HG03045 (cell line): ENCODE results near the gene FBXW4.

Experiments
- ATAC-seq: cut with Tn5 transposase; IDR thresholded peaks from one replicate; pipeline ENCODE4 v1.9.1; 2021; ENCODE audit warnings: mild to moderate bottlenecking, moderate library complexity; ENCODE audit not compliant: unreplicated experiment

FBXW4 gene

DNA sequence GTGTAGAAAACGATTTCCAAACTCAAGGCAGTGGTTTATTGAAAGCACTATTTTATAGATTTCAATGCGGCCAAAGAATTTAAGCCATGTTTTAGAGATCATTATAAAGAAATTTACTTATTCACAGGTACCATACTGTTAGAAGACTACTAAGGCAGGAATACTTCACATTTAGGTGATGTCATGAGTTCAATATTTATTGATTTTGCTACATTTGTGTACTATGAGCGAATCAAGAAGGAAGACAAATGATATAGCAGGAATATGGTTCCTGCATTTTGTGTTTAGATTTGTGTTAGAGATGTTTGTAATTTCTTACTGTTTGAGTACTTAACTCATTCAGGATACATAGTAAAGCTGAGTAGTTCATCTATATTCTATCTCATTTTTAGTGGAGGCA is 1.7 kb upstream of the FBXW4 start:
- ATAC-seq: no peak

DNA sequence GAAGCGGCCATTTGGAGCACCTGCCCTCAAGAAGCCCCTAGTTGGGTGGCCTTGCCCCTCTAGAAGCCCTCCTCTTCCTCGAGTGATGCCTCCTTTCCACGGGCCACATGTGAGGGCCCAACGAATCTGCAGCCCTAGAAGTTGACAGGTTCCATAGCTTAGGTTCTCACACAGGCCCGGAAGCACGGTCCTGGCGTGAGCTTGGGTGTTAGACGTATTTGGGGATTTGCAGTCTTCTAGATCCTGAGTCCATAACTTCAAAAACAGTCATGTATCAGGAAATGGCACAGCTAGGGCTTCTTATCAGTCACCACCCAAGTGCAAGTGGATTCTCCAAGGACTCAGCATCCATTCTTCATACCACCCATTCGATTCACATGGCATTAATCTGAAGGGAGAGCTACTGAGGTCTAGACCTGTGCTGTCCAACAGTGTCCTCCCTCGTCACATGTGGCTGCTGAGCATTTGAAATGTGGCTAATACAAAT is 477 bp upstream of the FBXW4 start:
- ATAC-seq: no peak

DNA sequence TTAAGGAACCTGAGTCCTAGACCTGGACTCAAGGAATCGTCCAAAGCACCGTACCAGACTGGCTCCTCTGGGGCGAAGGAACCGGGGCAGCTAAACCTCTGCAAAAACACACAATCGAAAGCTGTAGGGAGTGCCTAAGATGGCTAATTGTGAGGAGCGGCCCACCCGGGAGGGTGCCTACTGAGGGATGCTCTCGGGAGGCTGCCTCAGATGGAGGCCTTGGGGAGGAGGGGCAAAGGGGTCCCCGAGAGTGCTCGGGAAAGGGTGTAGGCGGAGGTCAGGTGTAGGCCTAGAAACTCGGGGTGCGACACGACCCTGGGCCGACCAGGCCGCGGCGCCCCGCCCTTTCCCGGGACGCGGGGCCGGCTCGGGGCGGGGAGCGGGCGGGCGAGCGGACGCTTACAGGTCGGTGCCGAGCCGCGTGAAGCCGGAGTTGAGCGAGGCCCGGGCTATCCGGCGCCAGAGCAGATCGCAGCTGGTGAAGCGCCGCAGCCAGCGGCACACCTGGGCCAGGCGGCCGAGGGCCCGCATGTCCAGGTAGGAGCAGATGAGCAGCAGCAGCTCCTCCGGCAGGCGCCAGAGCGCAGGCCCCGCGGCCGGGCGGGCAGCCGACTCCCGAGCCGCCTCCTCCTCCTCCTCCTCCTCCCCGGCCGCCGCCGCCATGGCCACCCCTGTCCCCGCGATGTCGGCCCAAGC is 844 bp downstream of the FBXW4 start:
- peak; percentile 72 for ATAC-seq

- ATAC-seq: peak; percentile 8
Observed at GRCh38 chr10:101693651-101693977, 1.4 kb downstream of the FBXW4 start.

GRCh38 chr10:101691081-101691480 is 3.9 kb downstream of the FBXW4 start:
- ATAC-seq: no peak

GRCh38 chr10:101690461-101690860 is 4.5 kb downstream of the FBXW4 start:
- no peak for ATAC-seq

DNA sequence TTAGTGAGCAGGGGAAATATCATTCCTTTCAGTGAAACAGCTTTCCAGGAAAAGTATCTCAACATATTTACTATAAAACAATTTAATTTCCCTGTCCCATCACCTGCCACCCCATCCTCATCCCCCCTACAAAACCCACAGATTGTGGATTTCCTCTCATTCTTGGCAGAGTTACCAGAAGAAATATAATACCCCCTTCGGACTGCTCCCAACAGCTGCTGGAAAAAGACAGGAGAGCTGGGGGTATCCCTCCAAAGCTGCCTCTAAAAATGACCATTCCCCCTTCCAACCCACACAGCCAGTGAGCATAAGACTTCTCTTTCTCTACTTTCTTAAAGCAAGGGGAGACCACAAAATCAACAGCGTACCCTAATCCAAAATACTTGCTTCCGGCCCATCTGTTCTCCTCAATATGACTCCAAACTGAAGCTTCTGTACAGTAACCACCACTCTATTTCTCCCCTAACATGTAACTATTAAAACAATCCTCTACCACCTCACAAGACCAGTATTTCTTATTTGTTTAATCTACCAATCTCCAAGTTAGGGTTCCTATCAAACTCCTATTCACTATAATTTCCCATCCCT is 7.8 kb downstream of the FBXW4 start:
- no peak for ATAC-seq

DNA sequence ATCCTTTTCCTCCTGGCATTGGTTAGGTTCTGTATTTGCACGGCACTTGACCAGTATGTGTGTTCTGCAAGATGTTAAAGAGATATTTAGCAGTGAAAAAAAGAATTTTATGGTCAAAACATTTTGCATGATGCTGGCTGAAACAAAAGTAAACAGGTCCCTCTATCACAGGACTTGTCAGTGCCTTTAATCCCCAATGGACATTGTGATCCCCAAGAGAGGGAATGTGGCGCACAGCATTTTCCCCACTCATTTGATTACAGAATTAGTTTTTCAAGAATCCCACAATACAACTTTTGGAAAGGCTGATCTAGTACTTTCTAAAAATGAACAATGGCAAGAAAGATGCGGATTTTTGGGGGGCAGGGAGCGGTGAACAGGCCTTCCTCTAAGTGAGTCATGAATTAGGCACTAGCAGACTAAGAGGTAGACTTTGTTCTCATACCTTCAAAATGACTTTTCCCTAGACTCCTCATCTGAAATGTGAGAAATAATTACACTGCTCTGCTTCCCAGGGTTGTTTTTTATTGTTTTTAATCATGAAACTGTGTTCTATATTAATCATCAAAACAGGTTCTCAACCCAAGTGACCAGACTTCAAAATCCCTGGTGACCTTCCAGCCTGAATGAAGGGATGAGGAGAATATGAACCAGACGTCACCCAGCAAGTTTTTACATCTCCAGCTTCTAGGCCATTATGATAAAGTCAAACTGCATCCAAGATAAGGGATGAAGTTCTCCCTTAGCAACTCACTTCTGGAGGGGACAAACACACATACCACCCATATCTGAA is 8.6 kb downstream of the FBXW4 start:
- no peak for ATAC-seq

GRCh38 chr10:101684782-101685181 is 10.2 kb downstream of the FBXW4 start:
- ATAC-seq: no peak

GRCh38 chr10:101683276-101683675 is 11.7 kb downstream of the FBXW4 start:
- no peak for ATAC-seq

GRCh38 chr10:101682172-101682825 is 12.7 kb downstream of the FBXW4 start:
- ATAC-seq: no peak

DNA sequence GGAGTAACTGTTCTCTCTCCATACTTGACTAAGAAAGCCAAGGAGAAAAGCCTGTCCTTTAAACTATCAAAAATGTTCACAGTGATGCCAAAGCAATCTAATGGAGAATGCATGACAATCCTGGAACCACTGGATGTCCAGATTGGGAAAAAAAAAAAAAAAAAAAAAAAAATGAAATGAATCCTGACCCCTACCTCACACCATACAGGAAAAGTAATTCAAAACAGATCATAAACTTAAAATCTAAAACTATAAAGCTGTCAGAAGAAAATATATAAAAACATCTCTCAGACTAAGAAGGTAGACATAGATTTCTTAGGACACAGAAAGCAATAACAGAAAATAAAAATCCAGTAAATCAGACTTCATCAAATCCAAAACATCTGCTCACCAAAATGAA is 18.4 kb downstream of the FBXW4 start:
- ATAC-seq: no peak

DNA sequence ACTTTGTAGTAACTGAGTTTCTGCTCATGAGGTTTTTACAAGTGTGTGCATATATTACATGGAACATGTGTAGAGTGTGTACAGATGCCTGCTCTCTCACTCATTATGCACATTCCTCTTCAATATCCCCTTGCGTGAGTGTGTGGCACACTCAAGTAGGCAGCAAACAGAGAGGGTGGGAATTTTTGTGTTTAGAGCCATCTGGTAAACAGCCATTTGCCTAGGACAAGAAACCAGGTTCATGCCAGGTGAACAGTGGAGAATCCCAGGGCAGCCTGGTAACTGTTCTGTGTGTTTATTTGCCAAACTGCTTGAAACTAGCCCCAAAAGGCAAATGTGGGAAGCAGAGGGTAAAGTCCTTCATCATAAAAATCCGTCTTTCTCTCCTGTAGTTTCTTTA is 19.9 kb downstream of the FBXW4 start:
- ATAC-seq: no peak

DNA sequence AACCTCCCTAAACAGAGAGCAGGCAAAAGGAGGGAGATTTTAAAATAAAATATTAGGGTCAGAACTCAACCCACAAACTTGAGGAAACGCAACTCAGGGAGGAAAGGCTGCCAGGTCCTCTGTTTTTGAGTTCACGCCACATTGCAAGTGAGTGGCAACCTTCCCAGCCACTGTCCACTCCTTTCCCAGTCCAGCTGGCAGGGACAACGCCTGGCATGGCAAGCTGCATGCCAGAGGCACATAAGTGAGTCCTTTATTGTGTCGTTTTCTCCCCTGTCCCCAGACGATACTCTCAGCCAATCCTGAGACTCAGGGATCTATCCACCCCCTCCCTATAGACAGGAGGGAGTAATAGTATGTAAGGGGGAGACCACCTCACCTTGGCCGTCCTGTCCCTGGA is 22.4 kb downstream of the FBXW4 start:
- no peak for ATAC-seq

DNA sequence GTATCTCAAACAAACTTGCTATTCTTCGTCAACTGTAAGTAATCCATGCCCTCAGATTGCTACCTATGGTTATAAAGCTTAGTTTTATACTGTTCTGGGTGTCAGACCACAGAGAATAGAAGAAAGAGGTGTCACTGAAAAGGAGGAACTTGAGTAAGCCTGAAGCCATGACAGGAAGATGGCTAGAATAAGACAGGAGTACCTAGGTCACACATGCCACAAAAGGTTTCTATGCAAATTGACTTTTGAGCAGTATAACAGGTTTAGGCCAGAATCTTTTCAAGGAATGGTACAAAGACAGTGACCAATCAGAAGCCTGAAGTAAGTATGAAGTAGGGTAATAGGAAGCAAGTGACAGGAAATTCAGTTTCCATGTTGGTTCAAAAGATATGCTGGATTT is 23.5 kb downstream of the FBXW4 start:
- ATAC-seq: no peak

GRCh38 chr10:101670635-101671034 is 24.3 kb downstream of the FBXW4 start:
- ATAC-seq: no peak

DNA sequence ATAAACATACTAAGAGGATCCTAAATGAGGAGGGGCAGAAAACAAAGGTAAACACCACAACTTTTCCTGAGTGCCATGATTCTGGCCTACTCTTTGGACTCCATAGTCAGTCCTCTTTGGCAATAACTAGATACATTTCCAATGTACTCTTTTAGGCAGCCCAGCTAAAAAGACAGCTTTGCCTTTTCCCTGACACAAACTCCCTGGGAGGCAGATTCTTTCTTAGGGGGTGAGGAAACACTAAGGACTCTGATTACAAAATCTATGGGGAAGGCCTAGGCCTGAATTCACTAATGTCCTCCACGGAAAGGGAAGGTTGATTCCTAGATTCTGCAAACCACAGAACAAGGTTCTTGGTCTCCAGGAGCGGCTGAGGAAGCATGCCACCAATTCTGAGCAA is 25.8 kb downstream of the FBXW4 start:
- ATAC-seq: no peak

GRCh38 chr10:101668566-101668965 is 26.4 kb downstream of the FBXW4 start:
- no peak for ATAC-seq

DNA sequence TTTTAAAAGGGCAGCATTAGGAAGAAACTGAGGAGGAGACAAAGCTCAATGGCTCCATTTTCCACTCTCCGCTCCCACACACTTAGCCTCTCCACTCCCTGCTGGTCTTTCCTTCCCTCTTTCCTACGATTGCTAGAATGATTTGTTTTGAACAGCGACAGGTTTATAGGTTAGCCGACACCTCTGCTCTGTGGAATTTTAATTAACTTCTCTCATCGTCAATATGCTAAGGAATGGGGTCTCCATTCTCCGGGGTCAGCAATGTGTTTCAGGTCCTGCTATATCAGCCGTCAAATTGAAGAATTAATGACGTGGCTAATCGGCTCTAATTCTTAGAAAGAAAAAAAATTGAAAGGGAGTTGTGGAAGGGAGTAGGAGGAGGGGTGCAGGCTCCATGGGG is 28.9 kb downstream of the FBXW4 start:
- ATAC-seq: no peak

DNA sequence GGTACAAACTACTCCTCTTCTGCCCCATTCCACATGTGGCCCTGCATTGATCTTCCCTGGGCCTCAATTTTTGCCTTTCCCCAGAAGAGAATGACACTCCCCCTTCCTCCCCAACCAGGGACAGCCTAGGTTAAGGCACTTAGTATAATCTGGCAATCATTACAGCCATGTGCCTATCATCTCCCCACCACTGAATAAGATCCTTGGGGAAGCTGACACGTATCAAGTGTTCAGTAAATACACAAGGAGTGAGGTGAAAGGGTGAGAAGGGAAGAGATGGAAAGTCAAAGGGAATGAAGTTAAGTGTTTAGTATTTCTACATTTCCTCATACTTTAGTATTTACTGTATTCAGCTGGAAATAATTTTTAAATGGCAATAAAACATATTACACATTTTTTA is 31.9 kb downstream of the FBXW4 start:
- ATAC-seq: no peak

DNA sequence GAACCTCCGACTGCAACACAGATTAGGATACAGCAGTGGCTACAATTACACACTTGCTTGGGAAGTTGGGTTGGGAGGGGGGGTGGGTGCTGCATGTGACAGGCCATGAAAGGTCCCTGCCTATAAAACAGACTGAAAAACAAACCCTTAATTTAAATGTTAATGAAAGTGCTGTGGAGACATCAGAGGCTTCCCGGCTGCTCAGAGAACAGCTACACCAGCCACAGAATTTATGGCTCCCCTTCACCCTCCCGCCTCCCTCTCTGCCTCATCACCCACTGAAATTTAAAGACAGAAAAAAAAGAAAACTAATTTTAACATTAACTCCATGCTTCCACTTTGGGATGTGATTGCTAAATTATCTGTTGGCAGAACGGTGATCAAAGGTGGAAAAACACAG is 34.7 kb downstream of the FBXW4 start:
- ATAC-seq: no peak

DNA sequence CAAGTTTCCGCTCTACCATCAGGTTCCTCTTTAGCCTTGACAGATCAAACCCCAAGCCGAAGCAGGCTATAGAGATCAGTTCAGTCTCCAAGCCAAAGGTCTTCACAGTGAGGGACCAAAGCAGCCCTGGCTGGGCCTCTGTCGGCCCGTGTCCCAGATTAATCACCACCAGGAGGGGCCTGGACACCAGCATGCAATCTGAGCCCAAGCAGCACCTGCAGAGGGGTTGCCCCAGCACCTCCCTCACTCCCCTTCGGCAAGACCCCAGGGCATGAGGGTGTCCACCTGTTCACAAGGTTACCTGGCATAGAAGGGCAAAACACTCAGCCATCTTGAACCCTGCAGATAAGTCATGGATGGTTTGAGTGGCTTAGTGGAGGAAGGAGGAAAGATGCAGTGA is 36.0 kb downstream of the FBXW4 start:
- ATAC-seq: no peak
